Stimulated activated CD4-positive, alpha-beta T cell treated with anti-CD3 and anti-CD28 coated beads, Interleukin-4, amount 100 ng/mL, for 48 hours (primary cell): Measurements from ENCODE around the gene FLOT2.
A peak's percentile ranks its signal among the peaks of the same experiment; 100 is the strongest.
"Not testable (repeated sequence)": the region's sequence is repeated elsewhere in the genome, so short reads cannot be mapped to it uniquely, and the experiment has no call there.

ENCODE experiments used
- DNase-seq, 2 donors: peaks; one replicate each; pipeline ENCODE4 v3.0.0-alpha.2; 2020; ENCODE audit warnings: low read depth in 2 of 2

Gene FLOT2

DNA sequence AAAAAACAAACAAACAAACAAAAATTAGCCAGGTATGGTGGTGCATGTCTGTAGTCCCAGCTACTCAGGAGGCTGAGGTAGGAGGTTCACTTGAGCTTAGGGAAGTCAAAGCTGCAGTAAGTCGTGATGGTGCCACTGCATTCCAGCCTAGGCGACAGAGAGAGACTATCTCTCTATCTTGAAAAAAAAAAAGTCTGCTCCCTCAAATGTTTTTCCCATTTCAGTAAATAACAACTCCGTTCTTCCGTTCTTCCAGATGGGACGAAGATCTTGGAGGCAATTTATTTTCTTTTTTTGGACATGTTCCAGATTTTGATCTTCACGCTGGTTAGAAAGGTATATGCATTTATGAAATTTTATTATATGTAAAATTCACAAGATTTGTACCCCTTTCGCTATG, 23.7 kb downstream of the FLOT2 start:
- no peak for DNase-seq

DNA sequence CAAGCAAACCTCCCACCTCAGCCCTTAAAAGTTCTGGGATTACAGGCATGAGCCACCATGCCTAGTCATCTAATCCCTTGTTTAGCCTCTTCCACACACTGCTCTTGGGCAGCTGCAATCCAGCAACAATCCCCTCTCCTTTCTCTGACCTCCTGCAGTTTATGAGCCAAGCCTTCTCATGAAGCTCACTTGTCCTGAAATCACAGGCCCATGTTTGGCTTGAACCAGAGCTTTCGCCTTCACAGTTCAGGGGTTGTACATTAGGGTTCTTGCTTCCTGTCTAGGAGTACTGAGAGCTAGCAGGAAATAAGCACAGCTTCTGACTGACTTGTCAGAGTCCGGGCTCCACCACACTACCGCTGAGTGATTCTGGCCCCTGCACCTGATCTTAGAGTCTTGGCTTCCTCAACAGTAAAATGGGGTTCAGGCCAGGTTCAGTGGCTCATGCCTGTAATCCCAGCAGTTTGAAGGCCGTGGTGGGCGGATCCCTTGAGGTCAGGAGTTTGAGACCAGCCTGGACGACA, 26.4 kb downstream of the FLOT2 start:
- peak in 1 of 2 donors; percentile 38 for DNase-seq

DNA sequence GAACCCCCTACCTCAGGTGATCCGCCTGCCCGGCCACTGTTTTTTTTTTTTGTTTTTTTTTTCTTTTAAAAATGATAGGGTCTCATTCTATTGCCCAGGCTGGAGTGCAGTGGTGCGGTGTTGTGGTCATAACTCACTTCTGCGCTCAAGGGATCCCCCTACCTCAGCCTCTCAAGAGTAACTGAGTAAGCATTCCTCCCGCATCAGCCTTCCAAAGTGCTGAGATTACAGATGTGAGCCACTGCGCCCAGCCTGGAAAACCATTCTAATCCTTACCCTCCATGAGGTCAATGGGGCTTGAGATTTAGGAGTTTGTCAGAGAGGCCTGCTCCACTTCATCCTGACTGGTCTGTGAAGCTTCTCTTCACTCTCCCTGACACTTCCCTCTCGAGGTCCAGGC, 30.3 kb downstream of the FLOT2 start:
- DNase-seq, result no peak

DNA sequence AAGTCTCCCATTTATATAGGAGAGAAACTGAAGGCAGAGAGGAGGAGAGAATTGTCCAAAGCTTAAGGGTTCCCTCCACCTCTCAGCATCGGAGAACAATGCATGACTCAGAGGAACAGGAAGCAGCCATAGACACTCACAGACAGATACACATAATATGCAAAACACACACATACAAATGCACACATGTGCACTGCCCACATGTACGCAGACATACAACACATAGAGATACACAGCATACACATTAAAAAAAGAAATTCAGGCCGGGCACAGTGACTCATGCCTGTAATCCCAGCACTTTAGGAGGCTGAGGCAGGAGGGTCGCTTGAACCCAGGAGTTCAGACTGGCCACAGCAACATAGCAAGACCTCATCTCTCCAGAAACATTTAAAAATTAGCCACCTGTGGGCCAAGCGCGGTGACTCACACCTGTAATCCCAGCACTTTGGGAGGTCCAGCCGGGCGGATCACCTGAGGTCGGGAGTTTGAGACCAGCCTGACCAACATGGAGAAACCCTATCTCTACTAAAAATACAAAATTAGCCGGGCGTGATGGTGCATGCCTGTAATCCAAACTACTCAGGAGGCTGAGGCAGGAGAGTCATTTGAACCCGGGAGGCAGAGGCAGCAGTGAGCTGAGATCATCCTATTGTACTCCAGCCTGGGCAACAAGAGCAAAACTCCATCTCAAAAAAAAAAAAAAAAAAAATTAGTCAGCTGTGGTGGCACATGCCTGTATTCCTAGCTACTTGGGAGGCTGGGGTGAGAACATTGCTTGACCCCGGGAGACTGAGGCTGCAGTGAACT, 31.4 kb downstream of the FLOT2 start:
- no peak for DNase-seq

DNA sequence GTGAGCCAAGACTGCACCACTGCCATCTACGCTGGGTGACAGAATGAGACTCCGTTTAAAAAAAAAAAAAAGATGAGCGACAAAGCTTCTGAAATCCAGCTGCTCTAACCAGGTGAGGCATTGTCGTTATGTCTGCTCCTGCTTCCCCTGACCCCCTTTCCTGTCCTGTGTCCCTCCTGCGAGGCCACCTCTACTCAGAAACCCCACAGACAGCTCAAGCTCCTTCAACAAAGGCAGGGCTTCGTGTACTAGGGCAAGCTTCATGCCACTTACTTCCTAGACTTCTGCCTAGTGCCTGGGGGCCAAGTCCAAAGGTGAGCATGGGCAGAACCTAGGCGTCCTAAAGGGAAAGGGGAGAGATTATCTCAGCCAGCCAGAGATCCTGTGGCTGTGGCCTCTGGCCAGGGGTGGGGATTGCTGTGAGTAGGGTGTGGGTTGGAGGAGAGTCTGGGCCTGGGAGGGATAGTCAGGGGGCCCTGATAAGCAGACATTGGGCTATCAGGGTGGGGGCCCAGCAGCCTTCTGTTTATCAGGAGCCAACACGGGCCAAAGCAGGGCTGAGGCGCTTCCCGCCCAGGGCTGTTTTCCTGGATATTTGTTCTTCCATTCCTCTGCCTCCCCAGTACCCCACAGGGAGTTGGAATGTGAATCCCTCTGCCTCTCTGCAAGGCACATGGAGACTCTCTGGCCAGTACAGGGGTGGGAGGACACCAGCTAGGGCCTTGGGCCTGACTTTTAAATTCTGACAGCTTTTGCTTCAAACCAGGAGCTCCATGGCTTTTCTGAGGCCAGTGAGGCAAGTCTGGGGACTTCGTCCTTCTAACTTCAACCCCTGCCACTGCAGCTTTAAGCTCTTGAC, 32.3 kb downstream of the FLOT2 start:
- no peak for DNase-seq

DNA sequence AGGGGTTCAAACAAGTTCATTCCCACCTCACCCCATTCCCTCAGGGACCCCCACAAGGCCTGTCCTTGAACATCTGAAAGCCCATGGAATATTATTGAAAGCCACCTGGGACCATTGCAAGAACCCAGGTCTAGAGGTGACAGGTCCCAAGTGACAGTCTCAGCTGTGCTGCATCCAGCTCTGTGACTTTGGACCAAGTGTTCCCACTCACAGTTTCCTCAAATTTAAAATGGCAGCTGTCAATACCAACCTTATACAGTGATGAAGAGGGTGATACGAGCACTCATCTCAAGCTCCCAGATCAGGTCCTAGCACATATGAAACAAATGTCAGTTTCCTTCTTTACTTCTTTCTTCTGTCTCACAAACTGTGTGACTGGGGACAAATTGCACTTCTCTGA, 33.6 kb downstream of the FLOT2 start:
- DNase-seq, result no peak

DNA sequence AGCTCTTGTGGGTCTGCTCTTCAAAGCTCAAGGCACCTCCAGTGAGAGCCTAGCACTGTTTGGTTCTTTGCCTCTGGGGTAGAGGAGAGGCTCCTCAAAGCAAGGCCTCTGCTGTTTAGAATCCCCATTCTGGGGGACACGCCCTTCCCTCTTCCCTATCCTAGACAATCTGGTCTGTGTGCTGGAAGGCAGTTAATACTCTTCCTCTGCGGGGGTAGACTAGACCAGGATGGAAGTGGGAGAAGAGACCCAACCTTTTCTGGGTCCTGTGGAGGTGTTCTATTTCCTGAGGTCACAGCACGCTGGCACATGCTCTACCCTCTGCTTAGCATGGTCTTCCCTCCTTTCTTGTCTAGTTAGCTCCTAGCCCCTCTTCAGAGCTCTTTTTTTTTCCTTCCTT, 35.0 kb downstream of the FLOT2 start:
- DNase-seq, result no peak

DNA sequence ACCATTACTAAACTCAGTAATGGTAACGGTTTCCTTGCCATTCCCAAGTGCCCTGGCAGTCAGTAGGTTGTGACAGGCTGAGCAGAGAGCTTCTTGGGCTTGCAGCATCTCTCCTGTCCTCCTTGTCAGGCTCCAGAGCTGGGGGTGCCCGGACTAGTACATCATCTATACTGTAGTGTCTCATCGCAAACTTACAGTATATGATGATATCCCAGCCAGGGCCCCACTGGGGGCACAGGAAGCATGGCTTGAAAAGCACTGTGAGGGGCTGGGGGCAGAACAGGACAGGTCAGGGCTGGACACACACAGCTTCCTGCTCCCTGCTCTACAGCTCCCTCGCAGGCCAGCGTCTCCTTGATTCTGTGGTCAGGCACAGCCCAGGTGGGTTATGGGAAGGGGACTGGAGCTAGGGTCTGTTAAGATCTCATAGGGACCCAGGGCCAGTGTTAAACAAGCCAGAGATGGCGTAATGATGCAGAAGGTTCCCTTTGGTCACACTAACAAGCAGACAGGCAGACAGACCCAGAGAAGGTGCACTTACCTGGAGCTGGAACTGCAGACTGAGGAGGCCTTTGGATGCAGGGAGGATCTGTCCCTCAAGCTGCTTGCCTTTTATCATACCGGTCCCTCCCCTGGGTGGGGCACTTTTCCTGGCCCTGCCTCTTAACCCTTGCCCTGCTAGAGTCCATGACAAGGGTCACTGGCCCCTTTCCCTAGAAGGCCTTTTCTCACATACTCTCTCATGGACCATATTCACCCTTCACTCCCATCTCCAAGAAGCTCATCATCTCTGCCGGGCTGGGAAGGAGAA, 35.9 kb downstream of the FLOT2 start:
- DNase-seq, result no peak

DNA sequence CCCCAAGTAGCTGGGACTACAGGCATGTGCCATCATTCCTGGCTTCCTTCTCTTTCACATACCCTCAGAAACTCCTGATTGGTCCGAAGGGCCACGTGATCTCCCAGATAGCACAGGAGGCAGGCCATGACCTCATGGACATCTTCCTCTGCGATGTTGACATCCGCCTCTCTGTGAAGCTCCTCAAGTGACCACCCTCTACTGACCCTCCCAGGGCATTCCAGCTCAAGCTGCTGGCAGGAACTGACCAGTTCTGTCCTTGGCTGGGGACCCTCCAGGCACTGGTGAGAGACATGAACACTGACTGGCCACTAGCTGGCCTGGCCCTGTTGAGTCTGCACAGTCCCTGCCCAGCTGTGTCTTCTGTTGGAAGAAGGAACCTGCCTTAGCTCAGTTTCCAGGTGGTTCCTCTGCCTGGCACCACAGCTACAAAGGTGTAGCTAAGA, 37.1 kb downstream of the FLOT2 start:
- DNase-seq, result no peak

DNA sequence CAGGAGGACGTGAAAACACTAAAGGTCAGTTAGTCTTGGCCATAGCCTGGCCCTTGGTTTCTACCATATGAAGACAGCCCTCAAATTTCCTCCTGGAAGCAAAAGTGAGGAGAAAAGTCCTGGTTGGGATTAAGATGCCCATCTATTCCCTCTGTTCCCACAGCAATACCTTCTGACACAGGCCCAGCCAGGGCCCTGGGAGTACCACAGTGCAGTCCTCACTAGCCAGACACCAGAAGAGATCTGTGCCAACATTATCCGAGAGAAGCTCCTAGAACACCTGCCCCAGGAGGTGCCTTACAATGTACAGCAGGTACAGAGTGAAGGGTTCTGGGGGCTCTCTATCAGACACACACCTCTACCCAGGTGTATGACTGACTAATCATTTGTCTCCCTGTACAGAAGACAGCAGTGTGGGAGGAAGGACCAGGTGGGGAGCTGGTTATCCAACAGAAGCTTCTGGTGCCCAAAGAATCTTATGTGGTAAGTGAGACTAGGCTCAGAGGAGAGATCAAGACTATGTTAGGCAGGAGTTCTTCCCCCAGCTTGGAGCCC, 38.7 kb downstream of the FLOT2 start:
- no peak for DNase-seq

DNA sequence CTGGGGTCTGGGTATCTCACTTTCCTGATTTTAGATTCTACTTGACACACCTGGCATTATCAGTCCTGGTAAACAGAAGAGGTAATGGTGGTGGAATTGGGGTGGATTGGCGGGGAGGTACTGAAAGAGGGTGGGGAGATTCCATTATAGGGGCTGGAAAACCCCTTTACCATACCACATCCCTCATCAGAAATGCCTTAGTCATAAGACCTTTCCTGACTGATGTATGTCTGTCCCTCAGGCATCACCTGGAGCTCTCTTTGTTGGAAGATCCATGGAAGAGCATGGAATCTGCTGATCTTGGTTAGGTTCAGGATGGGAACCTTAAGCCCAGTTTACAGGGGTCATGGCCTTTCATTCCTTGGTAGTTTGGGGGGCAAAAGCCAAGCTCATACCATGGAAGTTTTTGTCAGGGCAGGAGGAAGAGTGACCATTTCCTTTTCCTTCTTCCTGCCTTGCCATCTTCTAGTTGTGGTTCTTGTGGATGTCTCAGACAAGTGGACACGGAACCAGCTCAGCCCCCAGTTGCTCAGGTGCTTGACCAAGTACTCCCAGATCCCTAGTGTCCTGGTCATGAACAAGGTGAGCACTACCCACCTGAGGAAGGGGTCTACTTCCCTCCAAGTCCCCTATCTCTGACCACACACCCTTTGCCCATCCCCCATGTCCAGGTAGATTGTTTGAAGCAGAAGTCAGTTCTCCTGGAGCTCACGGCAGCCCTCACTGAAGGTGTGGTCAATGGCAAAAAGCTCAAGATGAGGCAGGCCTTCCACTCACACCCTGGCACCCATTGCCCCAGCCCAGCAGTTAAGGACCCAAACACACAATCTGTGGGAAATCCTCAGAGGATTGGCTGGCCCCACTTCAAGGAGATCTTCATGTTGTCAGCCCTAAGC, 39.4 kb downstream of the FLOT2 start:
- no peak for DNase-seq

DNA sequence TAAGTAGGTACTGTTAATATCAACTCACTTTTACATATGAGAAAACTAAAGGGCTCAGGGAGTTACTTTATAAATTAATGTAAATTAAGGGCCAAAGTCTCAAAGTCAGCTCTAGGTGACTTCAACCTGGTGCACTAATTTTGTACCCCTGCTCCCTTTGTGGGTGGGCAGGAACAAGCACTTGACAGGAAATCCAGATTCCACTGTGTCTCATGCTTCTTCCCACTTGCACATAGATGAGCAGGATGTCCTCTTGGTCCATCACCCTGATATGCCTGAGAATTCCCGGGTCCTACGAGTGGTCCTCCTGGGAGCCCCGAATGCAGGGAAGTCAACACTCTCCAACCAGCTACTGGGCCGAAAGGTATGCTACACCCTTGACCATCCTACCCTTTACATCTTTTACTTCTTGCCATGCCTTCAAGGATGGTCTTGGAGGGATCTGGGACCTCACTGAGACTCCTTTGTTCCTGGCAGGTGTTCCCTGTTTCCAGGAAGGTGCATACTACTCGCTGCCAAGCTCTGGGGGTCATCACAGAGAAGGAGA, 41.4 kb downstream of the FLOT2 start:
- no peak for DNase-seq

DNA sequence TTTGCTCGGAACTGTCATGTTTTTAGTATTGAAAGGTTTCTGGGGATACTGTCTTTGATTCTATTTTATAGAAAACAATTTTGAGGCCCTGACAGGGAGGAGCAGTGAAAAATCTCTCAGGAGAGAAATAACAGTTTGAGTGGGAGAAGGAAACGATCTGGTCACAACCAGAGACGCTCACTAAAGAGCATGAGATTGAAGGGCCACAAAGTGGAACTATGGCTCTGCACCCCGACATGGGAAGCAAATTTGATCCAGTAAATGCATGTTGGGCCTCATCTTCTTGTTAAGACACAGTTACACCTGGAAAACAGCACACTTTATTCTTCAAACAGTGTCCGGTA, 42.2 kb downstream of the FLOT2 start:
- DNase-seq, result no peak

DNA sequence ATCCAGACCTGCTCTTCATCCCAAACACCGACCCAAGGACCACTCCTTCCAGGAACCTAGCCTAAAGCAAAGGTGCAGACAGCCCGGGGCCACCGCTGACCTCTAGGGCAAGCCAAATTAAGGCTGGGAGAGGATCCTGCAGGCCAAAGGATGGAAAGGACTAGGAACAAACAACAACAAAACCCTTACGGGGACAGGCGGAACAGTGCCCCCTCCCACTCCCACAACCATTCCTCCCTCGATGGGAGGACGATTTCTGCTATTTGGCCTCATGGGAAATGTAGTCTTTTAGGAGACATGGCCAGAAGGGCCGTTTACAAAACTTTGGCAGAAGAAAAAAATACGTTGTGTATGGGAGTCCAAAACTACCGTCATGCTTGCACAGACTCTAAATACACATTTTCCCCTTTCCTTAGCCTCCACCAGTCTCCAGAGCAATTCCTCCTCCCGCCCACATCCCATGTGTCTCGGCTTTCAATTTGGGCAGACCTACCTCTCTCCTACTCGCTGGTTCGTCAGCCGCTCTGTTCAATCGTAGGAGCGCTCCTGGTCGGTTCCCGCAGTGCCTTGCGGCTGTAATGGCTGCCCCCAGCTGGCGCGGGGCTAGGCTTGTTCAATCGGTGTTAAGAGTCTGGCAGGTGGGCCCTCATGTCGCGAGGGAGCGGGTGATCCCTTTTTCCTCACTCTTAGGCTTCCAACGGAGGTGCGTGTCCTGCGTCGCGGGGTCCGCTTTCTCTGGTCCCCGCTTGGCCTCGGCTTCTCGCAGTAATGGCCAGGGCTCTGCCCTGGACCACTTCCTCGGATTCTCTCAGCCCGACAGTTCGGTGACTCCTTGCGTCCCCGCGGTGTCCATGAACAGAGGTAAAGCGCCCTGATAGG, 42.8 kb downstream of the FLOT2 start, which contains the start of gene ERAL1:
TSS of gene ERAL1 (plus strand) at position 560 of the 879 bp plus-strand sequence. CDS start at position 579, 19 bp downstream.
- peak; percentile 75 to 81 for DNase-seq

DNA sequence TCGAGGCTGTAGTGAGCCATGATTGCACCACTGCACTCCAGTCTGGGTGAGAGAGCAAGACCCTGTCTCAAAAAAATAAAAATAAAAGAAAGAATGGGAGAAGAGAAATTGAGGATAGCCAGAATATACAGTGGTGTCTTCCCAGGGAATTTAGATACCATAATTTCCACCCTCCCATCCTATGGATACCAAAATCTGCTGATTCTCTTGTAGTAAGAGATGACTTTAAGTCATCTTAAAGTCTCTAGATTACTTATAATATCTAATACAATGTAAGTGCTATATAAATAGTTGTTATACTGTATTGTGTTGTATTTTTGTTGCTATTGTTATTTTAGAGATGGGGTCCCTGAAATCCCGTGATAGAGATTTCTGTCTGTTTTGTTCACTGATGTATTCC, 44.2 kb downstream of the FLOT2 start:
- DNase-seq, result no peak

DNA sequence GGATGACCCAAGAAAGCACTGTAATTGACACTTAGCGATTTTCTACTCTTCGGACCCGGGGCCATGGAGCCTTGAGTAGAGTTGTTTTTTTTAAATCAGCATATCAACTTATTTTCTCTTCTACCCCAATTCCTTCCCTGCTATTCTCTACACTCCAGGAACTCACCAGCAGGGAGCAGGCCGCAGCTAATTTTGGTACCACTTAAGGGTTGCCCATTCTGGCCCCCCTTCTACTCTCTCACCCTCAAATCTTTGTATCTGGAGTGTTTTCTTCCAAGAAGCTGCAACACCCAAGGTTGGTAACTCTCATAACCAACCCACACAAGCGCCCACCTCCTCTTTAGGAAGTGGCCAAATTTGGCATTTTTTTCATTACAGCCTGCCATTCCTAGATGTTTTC, 48.3 kb downstream of the FLOT2 start:
- DNase-seq, result no peak

DNA sequence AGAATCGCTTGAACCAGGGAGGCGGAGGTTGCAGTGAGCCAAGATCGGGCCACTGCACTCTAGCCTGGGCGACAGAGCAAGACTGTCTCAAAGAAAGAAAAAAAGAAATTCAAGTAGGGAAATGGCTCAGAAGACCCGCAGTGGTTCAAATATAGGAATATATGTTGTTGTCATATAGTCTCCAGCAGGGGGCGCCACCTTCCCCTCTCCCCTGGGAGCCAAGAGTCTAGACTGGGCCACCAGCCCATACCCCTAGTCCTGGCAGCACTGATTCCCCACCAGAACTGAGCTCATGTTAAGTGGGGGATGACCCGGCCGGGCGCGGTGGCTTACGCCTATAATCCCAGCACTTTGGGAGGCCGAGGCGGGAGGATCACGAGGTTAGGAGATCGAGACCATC, 48.9 kb downstream of the FLOT2 start:
- DNase-seq, result peak; percentile 65 to 75

DNA sequence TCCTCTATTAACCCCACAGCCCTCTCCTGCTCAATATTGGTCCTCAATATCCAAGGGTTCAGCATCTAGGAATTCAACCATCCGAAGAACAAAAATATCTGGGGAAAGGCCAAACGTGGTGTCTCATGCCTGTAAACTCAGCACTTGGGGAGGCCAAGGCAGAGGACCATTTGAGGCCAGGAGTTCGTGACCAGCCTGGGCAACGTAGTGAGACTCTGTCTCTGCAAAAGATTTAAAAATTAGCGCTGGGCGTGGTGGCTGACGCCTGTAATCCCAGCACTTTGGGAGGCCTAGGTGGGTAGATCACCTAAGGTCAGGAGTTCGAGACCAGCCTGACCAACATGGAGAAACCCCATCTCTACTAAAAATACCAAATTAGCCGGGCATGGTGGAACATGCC, 50.8 kb downstream of the FLOT2 start:
- not testable (repeated sequence) for DNase-seq

DNA sequence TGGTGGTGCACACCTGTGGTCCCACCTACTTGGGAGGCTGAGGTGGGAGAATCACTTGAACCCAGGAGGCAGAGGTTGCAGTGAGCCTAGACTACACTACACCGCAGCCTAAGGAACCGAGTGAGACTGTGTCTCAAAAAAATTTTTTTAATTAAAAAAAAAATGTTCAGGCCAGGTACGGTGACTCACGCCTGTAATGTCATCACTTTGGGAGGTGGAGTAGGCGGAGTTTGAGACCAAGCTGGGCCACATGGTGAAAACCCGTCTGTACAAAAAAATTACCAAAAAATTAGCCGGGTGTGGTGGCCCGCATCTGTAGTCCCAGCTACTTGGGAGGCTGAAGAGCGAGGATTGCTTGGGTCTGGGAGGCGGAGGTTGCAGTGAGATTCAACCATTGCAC, 51.3 kb downstream of the FLOT2 start:
- no peak for DNase-seq
